SKM-1 (cell line): ENCODE data around the gene DISC1.

Experiments
- DNase-seq: peaks from one replicate; lab custom pipeline; 2025; ENCODE audit not compliant: unreplicated experiment; lab: John Stamatoyannopoulos, UW

The DISC1 gene

GRCh38 chr1:231694075-231694431 is 67.5 kb downstream of the DISC1 start:
- DNase-seq: no peak

DNA sequence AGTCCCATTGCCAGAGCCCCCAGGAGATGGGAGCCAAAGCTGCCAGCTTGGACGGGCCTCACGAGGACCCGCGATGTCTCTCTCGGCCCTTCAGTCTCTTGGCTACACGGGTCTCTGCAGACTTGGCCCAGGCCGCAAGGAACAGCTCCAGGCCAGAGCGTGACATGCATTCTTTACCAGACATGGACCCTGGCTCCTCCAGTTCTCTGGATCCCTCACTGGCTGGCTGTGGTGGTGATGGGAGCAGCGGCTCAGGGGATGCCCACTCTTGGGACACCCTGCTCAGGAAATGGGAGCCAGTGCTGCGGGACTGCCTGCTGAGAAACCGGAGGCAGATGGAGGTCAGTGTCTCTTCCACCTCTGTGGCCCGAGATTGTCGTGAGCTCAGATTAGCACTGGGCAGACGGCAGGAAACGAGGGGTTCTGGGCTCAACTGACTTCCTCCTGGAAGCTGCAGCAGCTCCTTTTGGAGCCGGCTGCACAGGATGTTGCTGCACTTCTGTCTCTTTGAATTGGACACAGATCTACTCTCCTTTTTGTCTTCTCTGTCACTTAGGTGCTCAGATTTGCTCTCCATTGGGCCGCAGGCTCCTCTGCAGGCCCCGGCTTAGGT is 68.0 kb downstream of the DISC1 start:
- no peak for DNase-seq

DNA sequence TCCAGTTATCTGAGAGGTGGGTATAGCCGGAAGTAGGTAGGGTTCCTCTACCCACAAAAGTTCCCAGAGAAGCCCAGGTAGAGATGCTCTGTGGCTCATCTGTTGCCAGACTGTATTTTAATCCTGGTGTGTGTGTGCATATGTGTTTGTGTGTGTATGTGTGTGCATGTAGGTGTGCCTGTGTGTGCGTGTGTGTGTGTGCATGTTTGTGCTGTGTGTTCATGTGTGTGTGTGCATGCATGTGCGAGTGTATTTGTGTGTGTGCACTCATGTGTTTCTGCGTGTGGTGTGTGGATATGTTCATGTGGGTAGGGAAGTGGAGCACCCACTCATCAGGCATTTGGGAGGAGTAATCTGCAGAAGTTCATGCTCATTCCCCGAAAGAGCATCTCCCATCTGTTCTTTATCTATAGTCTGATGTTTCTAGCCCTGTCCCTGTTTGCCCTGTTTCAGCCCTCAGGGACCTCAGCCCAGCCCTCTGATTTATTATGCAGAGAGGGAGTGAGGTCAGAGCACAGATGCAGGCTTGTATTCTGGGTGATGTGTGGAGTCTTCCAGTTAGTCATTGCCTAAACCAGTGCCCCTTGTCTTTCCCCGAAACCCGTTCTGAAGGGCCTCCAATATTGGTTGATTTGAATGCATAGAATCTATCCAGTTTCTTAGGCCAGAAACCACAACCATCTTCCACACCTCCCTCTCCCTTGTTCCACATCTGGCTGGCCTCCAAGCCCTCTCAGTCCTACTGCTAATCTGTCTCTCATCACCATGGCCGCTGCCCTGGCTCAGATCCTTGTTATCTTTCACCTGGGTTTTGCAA is 69.1 kb downstream of the DISC1 start:
- DNase-seq: no peak

GRCh38 chr1:231699784-231700183 is 73.2 kb downstream of the DISC1 start:
- no peak for DNase-seq

DNA sequence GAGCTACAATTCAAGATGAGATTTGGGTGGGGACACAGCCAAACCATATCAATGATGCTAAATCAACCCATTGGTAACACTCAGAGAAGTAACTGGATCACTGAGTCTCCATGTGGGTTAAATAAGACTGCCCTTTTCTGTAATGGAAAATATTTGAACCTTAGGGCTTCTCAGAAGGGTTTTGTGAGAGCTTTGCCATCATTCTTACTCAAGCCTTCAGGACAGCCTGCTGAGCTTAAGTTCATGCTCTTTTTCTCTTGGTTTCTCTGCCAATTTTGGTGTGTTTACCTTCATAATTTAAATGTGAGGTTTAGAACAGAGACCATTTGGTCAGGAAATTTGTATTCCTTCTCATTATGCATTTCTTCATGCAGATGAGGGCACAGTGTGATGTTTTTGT is 74.7 kb downstream of the DISC1 start:
- no peak for DNase-seq

- no peak for DNase-seq
Observed at GRCh38 chr1:231702331-231702730, 75.7 kb downstream of the DISC1 start.

GRCh38 chr1:231702804-231703203 is 76.2 kb downstream of the DISC1 start:
- DNase-seq: no peak

DNA sequence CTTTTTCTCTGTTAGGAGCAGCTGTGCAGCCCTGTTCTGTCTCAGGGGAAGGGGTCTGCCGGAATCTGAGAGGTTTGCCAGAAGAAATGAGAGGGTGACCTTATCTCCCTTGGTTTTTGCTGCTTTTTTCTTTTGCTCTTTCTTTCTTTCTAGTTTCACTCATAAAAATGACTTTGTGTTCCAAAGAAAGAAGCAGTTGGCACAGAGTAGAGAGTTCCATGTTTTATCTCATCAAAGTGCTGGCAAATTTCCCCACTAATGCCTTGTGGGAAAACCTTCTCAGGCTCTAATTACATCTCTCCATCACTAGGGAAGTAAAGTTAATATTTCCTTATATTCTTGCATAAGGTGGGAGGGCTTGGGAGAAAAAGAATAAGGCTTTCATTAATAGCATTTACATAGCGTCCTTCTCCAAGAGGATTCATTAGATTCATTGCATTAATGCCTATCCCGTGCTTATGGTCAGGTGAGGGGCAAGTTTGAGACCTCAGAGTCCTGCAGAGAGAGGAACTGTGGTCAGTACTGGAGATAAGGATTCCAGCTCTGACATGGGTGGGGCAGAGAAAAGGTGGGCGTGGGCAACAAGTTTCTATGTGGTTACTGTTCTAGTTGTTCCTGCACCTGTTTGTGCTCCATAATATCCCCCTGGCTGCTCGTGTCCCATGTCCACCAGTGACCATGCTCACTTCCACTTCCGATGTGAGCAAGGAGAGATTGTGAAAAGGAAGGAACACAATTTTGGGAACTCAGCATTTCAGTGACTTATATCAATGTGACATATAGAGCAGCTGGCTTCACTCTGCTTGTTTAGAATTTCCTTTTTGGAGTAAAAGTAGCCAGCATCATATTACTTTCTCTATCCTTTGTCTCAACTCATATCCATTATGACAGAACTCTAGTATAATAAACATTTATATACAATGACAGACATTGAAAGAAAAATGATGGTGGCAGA is 79.5 kb downstream of the DISC1 start:
- no peak for DNase-seq

DNA sequence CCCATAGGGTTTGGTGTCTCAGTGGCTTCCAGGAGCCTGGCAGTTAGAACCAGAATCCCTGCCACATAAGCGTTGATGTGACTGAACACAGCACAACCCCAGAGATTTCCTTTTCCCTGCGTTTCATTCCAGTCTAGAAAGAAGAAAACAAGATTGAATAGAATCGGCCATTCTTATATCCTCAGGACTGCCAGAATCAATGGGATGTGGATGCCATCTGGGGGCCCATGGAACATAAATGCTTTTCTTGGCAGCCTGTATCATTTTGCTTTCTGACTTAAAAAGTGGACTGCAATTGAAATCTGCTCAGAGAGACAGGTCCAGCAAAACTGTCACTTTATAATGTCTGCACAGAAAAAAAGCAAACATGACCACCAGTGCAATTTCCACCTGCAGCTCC is 80.3 kb downstream of the DISC1 start:
- no peak for DNase-seq

GRCh38 chr1:231707407-231707806 is 80.8 kb downstream of the DISC1 start:
- DNase-seq: no peak

DNA sequence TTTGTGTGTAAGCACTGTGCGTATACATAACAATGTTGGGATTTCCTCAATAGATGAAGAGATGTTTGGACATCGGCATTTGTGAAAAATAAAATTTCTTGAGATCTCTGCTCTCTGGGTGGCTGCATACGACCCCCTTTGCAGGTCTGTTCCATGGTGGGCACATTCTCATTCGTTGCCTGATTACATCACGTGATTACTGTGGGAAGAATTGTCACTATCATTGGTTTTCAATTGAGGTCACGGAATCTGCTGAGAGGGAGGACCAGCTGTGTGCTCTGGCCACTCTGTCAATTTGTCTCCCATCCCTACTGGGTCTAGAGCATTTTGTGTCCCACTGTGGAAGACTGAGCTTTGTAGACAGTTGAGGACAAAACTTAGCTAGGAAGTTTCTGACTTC is 81.8 kb downstream of the DISC1 start:
- no peak for DNase-seq

- DNase-seq: no peak
Observed at GRCh38 chr1:231714440-231714839, 87.8 kb downstream of the DISC1 start.

- no peak for DNase-seq
Observed at GRCh38 chr1:231715816-231716722, 89.5 kb downstream of the DISC1 start.

DNA sequence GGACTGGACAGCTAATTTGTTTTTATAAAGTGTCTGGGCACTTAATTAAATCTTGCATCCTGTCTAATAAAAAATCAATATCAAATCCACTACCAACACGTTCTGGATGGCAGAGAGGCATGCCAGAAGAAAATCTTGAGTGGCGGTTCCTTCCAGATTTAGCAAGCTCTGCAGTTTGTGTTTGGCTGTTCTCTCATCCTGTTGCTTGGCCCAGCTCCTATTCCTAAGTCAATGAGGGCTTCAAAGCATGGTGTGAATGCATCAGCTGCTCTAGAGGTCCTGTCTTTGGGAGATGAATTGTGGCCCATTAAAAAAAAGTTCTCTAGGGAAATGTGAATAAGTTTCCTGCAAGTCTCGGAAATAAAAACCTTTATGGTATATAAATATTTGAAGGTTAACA is 90.3 kb downstream of the DISC1 start:
- DNase-seq: no peak

GRCh38 chr1:231719485-231720183 is 93.0 kb downstream of the DISC1 start:
- no peak for DNase-seq

DNA sequence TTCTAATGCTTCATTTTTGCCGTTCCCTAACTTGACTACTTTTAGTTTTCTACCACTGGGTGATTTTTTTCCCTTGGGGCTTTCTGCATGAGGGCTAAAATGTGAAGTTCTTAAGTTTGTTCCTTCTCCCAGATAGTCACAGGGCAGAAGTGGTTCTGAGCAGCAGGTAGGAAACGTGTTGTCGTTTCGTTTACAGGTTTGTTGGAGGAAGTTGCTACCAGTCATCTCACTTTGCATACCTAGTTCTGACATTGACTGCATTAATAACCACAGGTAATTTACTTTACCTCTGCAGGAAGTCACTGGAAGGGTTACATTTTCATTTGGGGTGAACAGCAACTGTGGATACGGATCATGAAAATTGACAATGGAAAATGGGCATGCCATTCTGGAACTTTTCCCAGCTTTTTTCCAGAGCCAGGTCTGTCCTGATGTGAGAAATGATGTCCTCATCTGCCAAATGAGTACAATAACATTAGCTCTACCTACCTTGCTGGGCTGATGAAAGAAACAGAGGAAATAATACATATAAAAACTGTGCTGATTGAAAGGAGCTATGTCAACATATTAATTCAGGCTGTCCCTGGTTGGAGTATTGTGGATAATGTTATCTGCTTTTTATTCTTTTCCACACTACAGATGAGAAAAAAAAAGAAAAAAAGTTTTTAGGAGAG is 94.2 kb downstream of the DISC1 start:
- DNase-seq: no peak

DNA sequence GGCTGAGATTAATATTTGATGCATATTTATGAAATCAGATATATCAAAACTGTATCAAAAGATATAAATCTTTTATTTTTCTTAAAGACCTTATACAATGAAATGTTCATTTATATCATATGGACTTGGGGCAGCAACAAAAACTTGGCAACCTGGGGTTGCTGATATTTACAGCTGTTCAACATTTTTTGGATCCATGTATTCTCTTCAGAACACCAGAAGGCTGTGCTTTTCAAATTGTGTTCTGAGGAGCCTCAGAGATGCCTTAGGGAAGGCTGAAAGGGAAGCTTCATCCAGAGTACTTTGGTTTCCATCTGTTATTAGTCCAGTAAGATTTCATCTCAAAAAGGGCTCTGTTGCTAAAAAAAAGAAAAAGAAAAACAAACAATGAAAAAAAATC is 94.8 kb downstream of the DISC1 start:
- DNase-seq: no peak

DNA sequence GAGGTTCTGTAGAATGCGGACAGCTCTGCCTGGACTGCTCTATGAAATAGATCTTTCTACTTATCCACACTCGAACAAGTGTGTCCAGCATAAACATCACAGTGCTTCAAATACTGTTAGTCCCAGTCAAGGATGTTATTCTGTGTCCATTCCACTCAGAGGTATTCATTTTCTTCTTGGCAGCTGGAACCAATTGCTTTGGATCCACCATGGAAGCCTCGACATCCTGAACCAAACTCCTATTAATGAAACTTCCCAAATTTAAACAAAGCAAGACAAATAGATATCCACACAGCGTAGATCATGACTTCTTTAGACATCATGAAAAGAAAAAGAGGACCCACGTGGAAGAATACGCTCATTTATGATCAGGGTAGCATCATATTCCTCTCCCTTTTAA is 95.8 kb downstream of the DISC1 start:
- no peak for DNase-seq

GRCh38 chr1:231723146-231723545 is 96.6 kb downstream of the DISC1 start:
- no peak for DNase-seq

GRCh38 chr1:231724041-231724440 is 97.5 kb downstream of the DISC1 start:
- DNase-seq: no peak
